GM12873 (cell line): ENCODE measurements around the gene FAT4.

Experiments used
- CTCF ChIP-seq: IDR thresholded peaks from 2 replicates; pipeline ENCODE4 v1.5.1; 2012; ENCODE audit warnings: low read depth, mild to moderate bottlenecking, moderate library complexity, low read length, control low read depth; ENCODE audit not compliant: insufficient read depth; ENCODE audit errors: missing control alignments

FAT4 gene

GRCh38 chr4:125306533-125306932 is 8.2 kb upstream of the FAT4 start:
- TF ChIP-seq CTCF = no peak

GRCh38 chr4:125311503-125311902 is 3.3 kb upstream of the FAT4 start:
- TF ChIP-seq CTCF = no peak

- peak; percentile 76 for TF ChIP-seq CTCF
These were observed 1.3 kb upstream of the FAT4 start for GRCh38 chr4:125313497-125313896.

- no peak for TF ChIP-seq CTCF
These were observed 627 bp upstream of the FAT4 start for GRCh38 chr4:125313989-125314667.

GRCh38 chr4:125315576-125316400 is 1.0 kb downstream of the FAT4 start:
- TF ChIP-seq CTCF = no peak

- TF ChIP-seq CTCF = no peak
These were observed 1.6 kb downstream of the FAT4 start for GRCh38 chr4:125316401-125316790.

- no peak for TF ChIP-seq CTCF
These were observed 2.2 kb downstream of the FAT4 start for GRCh38 chr4:125316791-125317524.
